SIG-M5 treated with dmso at 0.1 percent for 504 hours (cell line): ENCODE measurements around the gene SUMF1.

ENCODE experiments used
- DNase-seq: peaks from one replicate; lab custom pipeline; 2025; ENCODE audit not compliant: unreplicated experiment; lab: John Stamatoyannopoulos, UW

The SUMF1 gene

DNA sequence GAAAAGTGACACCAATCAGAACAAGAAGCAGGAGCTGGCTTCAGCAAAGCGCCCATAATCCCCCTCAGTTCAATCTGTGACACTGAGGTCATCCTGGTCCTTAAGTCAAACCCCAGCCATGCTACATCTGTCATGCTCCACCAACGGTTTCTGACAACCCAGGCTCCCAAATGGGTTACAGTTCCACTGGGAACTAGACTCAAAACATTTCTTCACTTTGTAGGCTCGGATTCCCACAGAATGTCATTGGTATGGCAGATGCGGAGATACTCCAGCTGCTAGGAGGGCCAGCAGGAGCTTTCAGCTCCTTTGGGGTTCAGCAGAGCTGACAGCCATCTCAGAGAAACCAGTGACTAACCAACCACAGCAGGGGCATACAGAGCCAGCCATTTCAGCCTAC, 48.9 kb downstream of the SUMF1 start:
- no peak for DNase-seq

GRCh38 chr3:4417449-4417848, 49.6 kb downstream of the SUMF1 start:
- no peak for DNase-seq

DNA sequence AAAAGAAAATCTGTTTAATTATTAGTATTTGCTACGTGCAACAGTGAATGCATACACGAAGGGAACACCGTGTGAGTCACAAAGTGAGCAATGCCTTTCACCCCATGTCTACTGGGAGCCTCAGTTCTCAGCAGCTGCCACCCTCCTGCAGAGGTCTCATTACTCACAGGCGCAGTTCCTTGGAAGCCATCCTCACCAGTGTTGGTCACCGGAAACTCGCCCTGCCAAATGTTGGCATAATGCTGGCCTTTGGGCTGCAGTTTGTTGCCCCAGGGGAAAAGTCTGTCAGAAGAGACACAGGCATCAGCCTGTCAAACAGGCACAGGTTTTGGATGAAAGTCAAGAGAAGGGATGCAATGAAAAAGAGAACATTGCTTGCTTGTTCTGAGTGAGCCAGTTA, 50.1 kb downstream of the SUMF1 start:
- peak; percentile 17 for DNase-seq

DNA sequence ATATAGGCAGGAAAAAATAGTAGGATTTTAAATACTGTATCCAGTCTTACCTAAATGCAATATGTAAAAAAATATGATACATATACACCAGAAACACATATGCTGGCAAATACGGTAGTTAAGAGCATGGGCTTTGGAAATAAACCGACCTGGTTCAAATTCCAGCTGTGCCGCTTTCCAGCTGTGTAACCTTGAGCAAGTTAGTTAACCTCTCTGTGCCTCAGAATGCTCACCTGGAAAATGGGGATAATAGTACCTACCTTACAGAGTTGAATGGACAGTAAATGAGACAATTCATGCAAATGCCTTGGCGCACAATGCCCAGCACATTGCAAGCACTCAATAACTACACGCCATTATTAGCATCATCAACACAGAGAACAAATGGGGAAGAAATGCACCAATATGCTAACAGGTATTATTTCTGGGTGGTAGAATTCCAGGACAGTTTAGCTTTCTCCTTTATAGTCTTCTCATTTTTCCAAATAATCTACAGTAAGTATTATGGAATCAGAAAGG, 50.6 kb downstream of the SUMF1 start:
- DNase-seq = no peak

DNA sequence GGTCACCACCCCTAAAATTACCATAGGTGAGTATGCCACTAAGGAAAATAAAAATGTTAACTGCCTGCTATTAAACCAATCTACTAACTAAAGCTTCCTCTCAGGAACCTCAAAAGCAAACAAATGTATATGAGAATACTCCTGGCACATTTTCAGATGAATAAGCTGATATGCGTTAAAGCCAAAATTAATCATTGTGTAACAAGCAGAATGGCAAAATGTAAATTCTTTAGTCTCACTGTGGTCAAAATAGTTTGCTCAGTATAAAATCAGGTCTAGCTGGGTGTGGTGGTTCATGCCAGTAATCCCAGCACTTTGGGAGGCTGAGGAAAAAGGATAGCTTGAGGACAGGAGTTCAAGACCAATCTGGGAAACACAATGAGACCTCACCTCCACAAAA, 53.6 kb downstream of the SUMF1 start:
- DNase-seq = no peak

- no peak for DNase-seq
These were observed 55.2 kb downstream of the SUMF1 start for GRCh38 chr3:4411833-4412232.

- no peak for DNase-seq
These were observed 55.8 kb downstream of the SUMF1 start for GRCh38 chr3:4411236-4411635.

GRCh38 chr3:4410606-4411005, 56.5 kb downstream of the SUMF1 start:
- no peak for DNase-seq

GRCh38 chr3:4409971-4410573, 57.0 kb downstream of the SUMF1 start:
- DNase-seq = no peak

GRCh38 chr3:4409415-4409814, 57.7 kb downstream of the SUMF1 start:
- no peak for DNase-seq

DNA sequence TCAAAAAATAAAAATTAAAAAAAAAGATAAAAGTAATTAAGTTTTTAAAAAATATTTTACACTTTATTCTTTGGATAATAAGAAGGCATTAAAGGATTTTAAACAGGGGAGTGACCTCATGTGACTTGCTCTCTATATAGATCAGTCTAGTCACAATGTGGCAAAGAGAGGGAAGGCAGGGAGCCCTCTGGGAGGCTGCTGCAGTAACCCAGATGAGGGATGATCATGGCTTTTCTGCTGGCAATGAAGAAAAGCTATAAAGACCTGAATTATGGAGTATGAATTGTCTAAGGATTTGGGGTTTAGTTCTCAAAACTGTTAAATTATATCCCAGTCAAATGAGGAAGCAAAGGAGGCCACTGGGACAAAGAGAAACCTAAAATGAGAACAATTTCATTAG, 58.1 kb downstream of the SUMF1 start:
- DNase-seq = no peak

DNA sequence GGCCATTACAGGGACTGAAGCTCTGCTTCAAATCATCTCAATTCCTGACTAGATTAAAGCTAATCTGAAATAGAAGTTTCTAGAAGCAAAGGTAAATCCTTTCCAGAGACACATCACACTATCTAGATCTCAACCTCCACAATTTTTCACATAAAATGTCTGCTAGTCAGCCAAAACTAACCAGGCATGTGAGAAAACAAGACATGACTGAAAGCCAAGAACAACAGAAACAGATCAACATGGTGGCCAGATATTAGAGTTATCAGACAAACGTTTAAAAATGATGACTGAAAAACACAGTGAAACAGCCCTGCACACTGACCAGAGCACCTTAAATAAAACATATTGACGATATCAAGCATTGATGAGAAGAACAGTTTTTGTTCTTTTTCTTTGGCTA, 59.1 kb downstream of the SUMF1 start:
- DNase-seq = no peak

- DNase-seq = no peak
These were observed 60.1 kb downstream of the SUMF1 start for GRCh38 chr3:4406746-4407568.

GRCh38 chr3:4404881-4405280, 62.2 kb downstream of the SUMF1 start:
- no peak for DNase-seq

DNA sequence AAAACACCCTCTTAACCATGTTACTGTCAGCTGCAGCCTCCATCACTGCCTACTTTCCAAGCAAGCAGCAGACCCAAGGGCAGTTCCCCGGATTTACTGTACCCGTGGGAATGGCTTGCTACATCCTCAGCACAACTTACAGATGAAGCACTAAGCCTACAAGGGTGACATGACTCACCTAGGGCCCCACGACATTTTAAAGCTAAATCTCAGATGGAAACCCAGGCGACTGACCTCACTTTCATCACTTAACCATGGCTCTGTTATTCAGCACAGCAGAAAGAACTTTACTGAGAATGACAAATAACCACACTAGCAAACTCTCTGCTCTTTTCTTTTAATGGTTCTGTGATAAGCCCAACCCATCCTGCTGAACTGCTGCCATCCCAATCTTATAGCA, 65.6 kb downstream of the SUMF1 start:
- DNase-seq = no peak

DNA sequence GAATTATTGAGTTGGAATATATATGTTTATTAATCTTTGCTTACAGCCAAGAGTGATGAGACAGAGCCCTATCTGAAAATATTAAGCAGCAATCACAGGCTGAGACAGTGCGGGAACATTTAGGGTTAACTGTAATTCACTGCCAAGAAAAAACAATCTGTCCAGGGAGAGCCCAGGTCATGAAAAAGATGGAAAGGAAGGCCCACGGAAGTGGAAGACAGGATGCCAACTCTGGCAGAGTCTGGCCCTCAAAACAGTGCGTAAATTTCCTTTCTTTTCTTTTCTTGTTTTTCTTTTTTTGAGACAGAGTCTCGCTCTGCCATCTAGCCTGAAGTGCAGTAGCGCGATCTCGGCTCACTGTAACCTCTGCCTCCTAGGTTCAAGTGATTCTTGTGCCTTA, 67.6 kb downstream of the SUMF1 start:
- DNase-seq = no peak

- no peak for DNase-seq
These were observed 68.2 kb downstream of the SUMF1 start for GRCh38 chr3:4398941-4399245.

GRCh38 chr3:4398120-4398940, 68.7 kb downstream of the SUMF1 start:
- DNase-seq = no peak

DNA sequence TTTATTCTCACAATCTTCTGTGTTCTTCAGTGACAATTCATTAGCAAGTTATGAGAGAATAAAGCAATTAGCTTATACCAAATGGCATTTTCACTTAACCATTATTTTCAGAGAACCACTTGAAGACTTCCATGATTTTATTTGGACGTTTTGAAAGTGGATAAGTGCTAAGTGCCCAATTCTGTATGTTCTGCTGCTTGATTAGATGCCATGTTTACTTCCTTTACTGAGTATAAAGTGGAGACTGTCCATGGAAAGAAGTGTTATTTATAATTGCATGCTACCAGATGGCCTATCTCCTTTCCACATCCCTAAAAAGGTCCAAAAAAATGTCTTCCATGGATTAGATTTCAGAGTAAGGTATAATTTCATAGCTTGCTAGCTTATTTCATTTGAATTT, 69.6 kb downstream of the SUMF1 start:
- no peak for DNase-seq

GRCh38 chr3:4396542-4396941, 70.5 kb downstream of the SUMF1 start:
- DNase-seq = no peak

GRCh38 chr3:4396006-4396405, 71.1 kb downstream of the SUMF1 start:
- DNase-seq = no peak

GRCh38 chr3:4395448-4395847, 71.6 kb downstream of the SUMF1 start:
- DNase-seq = no peak
